Fibroblast of villous mesenchyme (primary cell): Measurements from ENCODE around the gene CDH22. TPM values are rescaled to one million over a fixed set of nuclear protein-coding genes. Genes with fewer than 3 reads are reported as not detected.

Experiments used
- DNase-seq: peaks from one replicate; pipeline ENCODE4 v3.0.0-alpha.2; 2010; ENCODE audit warnings: low read depth
- H3K4me3 ChIP-seq: 2 replicates; pipeline ENCODE4 v1.5.1; 2011; ENCODE audit warnings: low read depth, mild to moderate bottlenecking, low read length
- total RNA-seq: library from RNA; depleted of rRNA; stranded (reverse); fragments of >200 nt; gene quantifications from 2 replicates; pipeline ENCODE4 v1.2.3, GENCODE V29; 2012
- TF ChIP-seq, protein P1 (sequence below): IDR thresholded peaks from 2 replicates; pipeline ENCODE4 v1.5.1; 2012; ENCODE audit warnings: low read depth, mild to moderate bottlenecking, low read length; ENCODE audit not compliant: insufficient read depth

The CDH22 gene
- total RNA-seq, 1 donor: not detected

DNA sequence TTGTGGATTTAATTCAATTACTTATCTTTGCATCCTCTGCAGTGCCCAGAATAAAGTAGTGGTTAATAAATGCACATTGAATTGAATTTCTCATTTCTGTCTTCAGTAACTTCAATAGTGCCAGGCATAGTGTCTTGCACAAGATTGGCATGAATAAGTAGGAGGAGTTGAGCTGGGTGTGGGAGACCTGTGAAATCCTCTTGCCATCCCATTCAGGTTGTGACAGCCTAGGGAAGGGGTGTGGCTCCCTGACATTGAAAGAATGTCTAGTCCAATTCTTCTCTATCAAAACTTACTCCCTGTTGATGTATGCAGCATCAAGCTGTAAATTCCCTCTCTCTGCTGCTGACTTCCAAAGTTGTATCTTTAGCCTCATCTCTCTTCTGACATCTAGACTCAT lies 73.2 kb downstream of the CDH22 start:
- TF ChIP-seq, protein P1, sequence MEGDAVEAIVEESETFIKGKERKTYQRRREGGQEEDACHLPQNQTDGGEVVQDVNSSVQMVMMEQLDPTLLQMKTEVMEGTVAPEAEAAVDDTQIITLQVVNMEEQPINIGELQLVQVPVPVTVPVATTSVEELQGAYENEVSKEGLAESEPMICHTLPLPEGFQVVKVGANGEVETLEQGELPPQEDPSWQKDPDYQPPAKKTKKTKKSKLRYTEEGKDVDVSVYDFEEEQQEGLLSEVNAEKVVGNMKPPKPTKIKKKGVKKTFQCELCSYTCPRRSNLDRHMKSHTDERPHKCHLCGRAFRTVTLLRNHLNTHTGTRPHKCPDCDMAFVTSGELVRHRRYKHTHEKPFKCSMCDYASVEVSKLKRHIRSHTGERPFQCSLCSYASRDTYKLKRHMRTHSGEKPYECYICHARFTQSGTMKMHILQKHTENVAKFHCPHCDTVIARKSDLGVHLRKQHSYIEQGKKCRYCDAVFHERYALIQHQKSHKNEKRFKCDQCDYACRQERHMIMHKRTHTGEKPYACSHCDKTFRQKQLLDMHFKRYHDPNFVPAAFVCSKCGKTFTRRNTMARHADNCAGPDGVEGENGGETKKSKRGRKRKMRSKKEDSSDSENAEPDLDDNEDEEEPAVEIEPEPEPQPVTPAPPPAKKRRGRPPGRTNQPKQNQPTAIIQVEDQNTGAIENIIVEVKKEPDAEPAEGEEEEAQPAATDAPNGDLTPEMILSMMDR: no peak
- no peak for DNase-seq
- H3K4me3 ChIP-seq: no peak overlapping the region

DNA sequence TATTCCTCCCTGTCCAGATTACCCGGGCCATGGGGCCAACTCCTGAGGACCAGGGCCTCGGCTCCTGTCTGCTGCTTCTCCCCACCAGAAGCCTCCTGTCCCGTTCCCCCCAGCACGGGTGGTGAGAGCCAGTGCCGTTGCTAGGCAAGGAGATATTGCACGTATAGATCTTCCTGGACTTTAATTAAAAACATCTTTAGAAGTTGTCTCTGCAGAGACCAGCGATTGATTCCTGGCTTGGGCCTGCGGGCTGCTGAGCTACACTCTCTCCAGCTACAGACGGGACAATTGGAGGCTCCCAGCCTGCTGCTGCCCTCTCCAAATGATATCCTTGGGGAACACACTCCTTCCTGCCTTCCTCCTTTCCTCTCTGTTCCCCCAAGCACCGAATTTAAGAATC lies 74.6 kb downstream of the CDH22 start:
- TF ChIP-seq, protein P1: no peak
- H3K4me3 ChIP-seq: no peak overlapping the region
- no peak for DNase-seq

- DNase-seq: no peak
- TF ChIP-seq, protein P1: no peak
- no peak overlapping the region for H3K4me3 ChIP-seq
These were observed 75.8 kb downstream of the CDH22 start for GRCh38 chr20:46232539-46232938.

- TF ChIP-seq, protein P1: no peak
- no peak overlapping the region for H3K4me3 ChIP-seq
- DNase-seq: peak; percentile 38
These were observed 77.5 kb downstream of the CDH22 start for GRCh38 chr20:46230801-46231282.

GRCh38 chr20:46230106-46230491 lies 78.2 kb downstream of the CDH22 start:
- no peak for DNase-seq
- TF ChIP-seq, protein P1: no peak
- H3K4me3 ChIP-seq: no peak overlapping the region

- no peak overlapping the region for H3K4me3 ChIP-seq
- no peak for DNase-seq
- TF ChIP-seq, protein P1: no peak
These were observed 78.7 kb downstream of the CDH22 start for GRCh38 chr20:46229478-46230105.

DNA sequence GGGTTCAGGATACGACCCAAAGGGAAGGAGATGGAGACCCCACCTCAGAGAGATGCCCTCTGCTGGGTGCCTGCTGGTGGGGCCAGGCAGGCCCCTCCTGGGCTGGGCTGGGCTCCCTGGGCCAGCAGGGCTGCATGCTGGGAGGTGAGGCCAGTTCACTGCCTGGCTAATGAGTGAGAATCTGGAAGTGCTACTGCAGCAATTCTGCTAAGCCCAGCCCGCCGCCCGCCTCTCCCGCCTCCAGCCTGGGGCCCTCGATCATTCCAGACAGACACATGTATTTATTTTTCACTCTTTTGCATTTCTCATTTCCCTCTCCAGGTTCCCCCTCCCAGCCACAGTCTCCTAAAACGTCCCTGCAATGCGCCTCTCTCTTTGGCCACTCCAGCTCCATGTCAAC lies 79.6 kb downstream of the CDH22 start:
- DNase-seq: no peak
- TF ChIP-seq, protein P1: no peak
- H3K4me3 ChIP-seq: no peak overlapping the region
